WTC11 (cell line): ENCODE measurements around the gene FGF14.

Experiments
- ATF2 ChIP-seq: sonication (generic); formaldehyde crosslinking; IDR thresholded peaks from 2 replicates; pipeline ENCODE4 v1.8.1; 2022; ENCODE audit warnings: low read depth, missing genetic modification reagents, borderline replicate concordance
- CTCF ChIP-seq: fragments of 200-600 bp; IDR thresholded peaks from 2 replicates; pipeline ENCODE4 v1.8.0; 2022; ENCODE audit warnings: antibody characterized with exemption
- FOXK1 ChIP-seq: sonication (generic); formaldehyde crosslinking; IDR thresholded peaks from 2 replicates; pipeline ENCODE4 v1.8.0; 2022; ENCODE audit warnings: mild to moderate bottlenecking, moderate library complexity, missing genetic modification reagents
- IRF1 ChIP-seq: sonication (generic); formaldehyde crosslinking; IDR thresholded peaks from 2 replicates; pipeline ENCODE4 v1.8.0; 2023; ENCODE audit warnings: missing genetic modification reagents
- TEAD4 ChIP-seq: sonication (generic); formaldehyde crosslinking; IDR thresholded peaks from 2 replicates; pipeline ENCODE4 v1.8.0; 2022; ENCODE audit warnings: mild to moderate bottlenecking, missing genetic modification reagents

- TF ChIP-seq ATF2 (CRISPR knock-in tag) (no peak), CTCF (no peak), IRF1 (no peak), TEAD4 (no peak), FOXK1 (CRISPR knock-in tag) (no peak)
These were observed 34.0 kb downstream of the FGF14 start for GRCh38 chr13:102367836-102368235.
